Activated B cell treated with CpG ODN at 0.5 μM for 24 hours (primary cell): ENCODE measurements around the gene SCUBE1. TPM values are rescaled to one million over a fixed set of nuclear protein-coding genes. Genes with fewer than 3 reads are reported as not detected.

ENCODE experiments used
- ATAC-seq: fragments of 200-7000 bp; cut with Tn5 transposase; one replicate; pipeline ENCODE4 v1.10.0; 2021; ENCODE audit warnings: low read depth, mild to moderate bottlenecking, moderate library complexity
- CTCF ChIA-PET: fragments of 350-600 bp; sonication (Branson Sonifier 250); formaldehyde crosslinking; loops from one replicate; lab custom pipeline; 2021; ENCODE audit warnings: antibody characterized with exemption; lab: Charles Lee
- POLR2A ChIA-PET: fragments of 350-600 bp; sonication (Branson Sonifier 250); formaldehyde crosslinking; loops from one replicate; lab custom pipeline; 2021; ENCODE audit warnings: antibody characterized with exemption; lab: Charles Lee
- DNase-seq: peaks from one replicate; pipeline ENCODE4 v3.0.0; 2022
- H3K27ac Mint-ChIP-seq: one replicate; pipeline ENCODE4 v1.8.0; 2020; ENCODE audit warnings: mixed read lengths
- H3K27me3 Mint-ChIP-seq: one replicate; pipeline ENCODE4 v1.8.0; 2021; ENCODE audit warnings: mixed read lengths
- H3K36me3 Mint-ChIP-seq: one replicate; pipeline ENCODE4 v1.8.0; 2021; ENCODE audit warnings: low read depth, mixed read lengths
- H3K4me1 Mint-ChIP-seq: one replicate; pipeline ENCODE4 v1.8.0; 2021; ENCODE audit warnings: mixed read lengths
- H3K4me3 Mint-ChIP-seq: one replicate; pipeline ENCODE4 v1.8.0; 2020; ENCODE audit warnings: mild to moderate bottlenecking, mixed read lengths
- H3K9me3 Mint-ChIP-seq: one replicate; pipeline ENCODE4 v1.8.0; 2020; ENCODE audit warnings: mixed read lengths
- CTCF ChIP-seq: fragments of 200-600 bp; IDR thresholded peaks from one replicate; pipeline ENCODE4 v1.8.0; 2022; ENCODE audit warnings: antibody characterized with exemption, mild to moderate bottlenecking
- intact Hi-C: fragments of 100-400 bp; cut with micrococcal nuclease; formaldehyde crosslinking; loops from one replicate; pipeline ENCODE4 v1.15.1; 2024
- total RNA-seq: library from RNA; stranded (reverse); gene quantifications from 2 replicates; pipeline ENCODE4 v1.2.3, GENCODE V29; 2022

The SCUBE1 gene
- total RNA-seq, 1 donor from 2014 or later = not detected

GRCh38 chr22:43233529-43233928, 109.6 kb downstream of the SCUBE1 start:
- intact Hi-C loops = no loop called here
- ChIA-PET POLR2A (interaction anchor here (0.7 kb wide), 1 partner anchor 111 kb away, joined by 4 read pairs; no protein-coding TSS in a partner anchor), CTCF (interaction anchor here (0.6 to 5.1 kb wide), 2 partner anchors 113 to 150 kb away, joined by 4 to 45 read pairs; no protein-coding TSS in a partner anchor)
- Mint-ChIP-seq H3K27me3 (peaks cover 4% of the 10 kb centered on the region), H3K36me3 (no peaks in the 10 kb centered on the region), H3K9me3 (no peaks in the 10 kb centered on the region), H3K27ac (no peak overlapping the region), H3K4me1 (peaks cover 5% of the 10 kb centered on the region), H3K4me3 (no peak overlapping the region)
- ATAC-seq = no peak
- no peak for TF ChIP-seq CTCF
- no peak for DNase-seq

GRCh38 chr22:43232445-43232844, 110.7 kb downstream of the SCUBE1 start:
- POLR2A ChIA-PET = no interaction called here
- Mint-ChIP-seq H3K27ac (no peak overlapping the region), H3K9me3 (no peaks in the 10 kb centered on the region), H3K4me3 (no peak overlapping the region), H3K4me1 (peaks cover 5% of the 10 kb centered on the region), H3K27me3 (peaks cover 7% of the 10 kb centered on the region), H3K36me3 (no peaks in the 10 kb centered on the region)
- ATAC-seq = no peak
- no peak for DNase-seq
- TF ChIP-seq CTCF = no peak
- CTCF ChIA-PET = interaction anchor here (1.1 to 5.1 kb wide), 3 partner anchors 114 to 153 kb away, joined by 4 to 45 read pairs (median 8); no protein-coding TSS in a partner anchor
- intact Hi-C loops = no loop called here

DNA sequence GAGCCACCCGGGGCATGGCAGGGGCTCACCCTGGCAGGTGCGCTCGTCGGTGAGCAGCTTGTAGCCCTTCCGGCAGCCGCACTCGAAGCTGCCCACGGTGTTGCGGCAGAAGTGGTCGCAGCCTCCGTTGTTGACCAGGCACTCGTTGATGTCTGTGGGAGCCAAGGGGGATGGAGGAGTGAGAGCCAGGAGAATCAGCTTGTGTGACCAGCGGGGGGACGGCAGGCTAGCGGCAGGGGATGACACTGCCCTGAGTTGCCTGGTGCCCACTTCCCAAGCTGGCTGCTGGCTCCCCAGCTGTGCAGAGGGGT, 111.5 kb downstream of the SCUBE1 start:
- ChIA-PET POLR2A (no interaction called here), CTCF (interaction anchor here (0.6 to 5.1 kb wide), 6 partner anchors 41 to 723 kb away, joined by 3 to 45 read pairs (median 4); no protein-coding TSS in a partner anchor)
- Mint-ChIP-seq H3K27me3 (peaks cover 7% of the 10 kb centered on the region), H3K4me1 (peaks cover 5% of the 10 kb centered on the region), H3K36me3 (no peaks in the 10 kb centered on the region), H3K4me3 (no peak overlapping the region), H3K27ac (no peak overlapping the region), H3K9me3 (no peaks in the 10 kb centered on the region)
- ATAC-seq (no peak), DNase-seq (no peak)
- intact Hi-C loops = loop anchor here (1.0 to 2.0 kb wide), 2 partner anchors 115 to 1395 kb away; no protein-coding TSS in a partner anchor
- no peak for TF ChIP-seq CTCF

DNA sequence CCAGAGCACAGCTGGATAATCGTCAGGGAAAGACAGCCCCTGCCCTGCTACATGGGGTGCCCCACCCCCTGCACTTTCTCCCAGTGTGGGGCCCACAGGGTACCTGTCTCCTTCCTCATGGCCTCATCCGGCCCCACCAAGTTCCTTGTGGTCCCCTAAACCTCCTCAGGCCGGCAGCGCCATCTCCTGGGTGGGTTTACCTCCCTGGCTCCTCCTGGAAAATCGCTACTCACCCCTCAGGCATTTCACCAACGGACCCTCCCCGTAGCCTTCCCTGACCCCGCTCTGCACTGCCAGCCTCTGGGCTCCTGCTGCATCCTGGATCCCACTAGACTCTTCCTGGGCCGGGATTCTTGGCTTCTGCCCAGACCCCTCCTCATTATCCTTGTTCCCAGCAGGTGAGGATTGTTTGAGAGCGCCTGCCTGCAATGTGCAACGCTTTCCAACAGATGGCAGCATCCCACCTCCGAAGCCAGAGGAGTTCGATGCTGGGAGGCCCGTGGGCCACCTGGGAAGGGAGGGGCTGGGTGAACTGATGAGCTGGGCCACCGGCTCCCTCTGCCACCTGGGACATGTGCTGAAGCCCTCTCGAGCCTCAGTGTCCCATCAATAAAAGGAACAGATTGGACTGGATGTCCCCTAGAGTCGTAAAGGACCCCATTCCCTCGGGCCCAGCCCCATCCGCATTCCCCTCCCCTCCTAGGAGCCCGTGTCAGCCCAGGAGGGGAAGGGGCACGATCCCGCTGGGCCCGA, 112.0 kb downstream of the SCUBE1 start:
- peak; percentile 93 for TF ChIP-seq CTCF
- H3K9me3 Mint-ChIP-seq = no peaks in the 10 kb centered on the region
- peaks cover 7% of the 10 kb centered on the region for H3K27me3 Mint-ChIP-seq
- intact Hi-C loops = loop anchor here (1.0 to 2.0 kb wide), 2 partner anchors 115 to 1396 kb away; no protein-coding TSS in a partner anchor
- ChIA-PET CTCF (interaction anchor here (0.7 to 5.1 kb wide), 5 partner anchors 42 to 155 kb away, joined by 3 to 45 read pairs (median 4); no protein-coding TSS in a partner anchor), POLR2A (no interaction called here)
- peaks cover 5% of the 10 kb centered on the region for H3K4me1 Mint-ChIP-seq
- DNase-seq = peak; percentile 53
- ATAC-seq = peak; percentile 68
- no peak overlapping the region for H3K27ac Mint-ChIP-seq
- H3K36me3 Mint-ChIP-seq = no peaks in the 10 kb centered on the region
- H3K4me3 Mint-ChIP-seq = no peak overlapping the region

GRCh38 chr22:43230571-43230970, 112.6 kb downstream of the SCUBE1 start:
- POLR2A ChIA-PET = no interaction called here
- Mint-ChIP-seq H3K27ac (no peak overlapping the region), H3K4me3 (no peak overlapping the region), H3K27me3 (peaks cover 7% of the 10 kb centered on the region), H3K4me1 (peaks cover 5% of the 10 kb centered on the region), H3K9me3 (no peaks in the 10 kb centered on the region), H3K36me3 (no peaks in the 10 kb centered on the region)
- ATAC-seq = no peak
- intact Hi-C loops = loop anchor here (2.0 kb wide), 1 partner anchor 1396 kb away; no protein-coding TSS in a partner anchor
- no peak for TF ChIP-seq CTCF
- no peak for DNase-seq
- CTCF ChIA-PET = interaction anchor here (5.1 kb wide), 1 partner anchor 116 kb away, joined by 45 read pairs; no protein-coding TSS in a partner anchor
